HG02943 (cell line): Measurements from ENCODE around the gene ADPRHL1.

Experiments
- ATAC-seq: cut with Tn5 transposase; IDR thresholded peaks from one replicate; pipeline ENCODE4 v1.9.1; 2021; ENCODE audit warnings: mild to moderate bottlenecking, low read depth, moderate library complexity; ENCODE audit not compliant: unreplicated experiment

ADPRHL1 gene

GRCh38 chr13:113357529-113357928 is 95.8 kb downstream of the ADPRHL1 start:
- ATAC-seq: no peak

- ATAC-seq: no peak
These were observed 96.7 kb downstream of the ADPRHL1 start for GRCh38 chr13:113356596-113356995.

- ATAC-seq: no peak
These were observed 97.7 kb downstream of the ADPRHL1 start for GRCh38 chr13:113355621-113356020.

GRCh38 chr13:113354831-113355610 is 98.3 kb downstream of the ADPRHL1 start:
- ATAC-seq: no peak

GRCh38 chr13:113353254-113353653 is 100.0 kb downstream of the ADPRHL1 start:
- no peak for ATAC-seq

GRCh38 chr13:113351514-113352026 is 101.7 kb downstream of the ADPRHL1 start:
- ATAC-seq: no peak

- ATAC-seq: no peak
These were observed 102.4 kb downstream of the ADPRHL1 start for GRCh38 chr13:113350938-113351335.

- no peak for ATAC-seq
These were observed 103.0 kb downstream of the ADPRHL1 start for GRCh38 chr13:113350065-113350937.
